ENCODE measurements around the gene SPOCK2.

Gene SPOCK2

DNA sequence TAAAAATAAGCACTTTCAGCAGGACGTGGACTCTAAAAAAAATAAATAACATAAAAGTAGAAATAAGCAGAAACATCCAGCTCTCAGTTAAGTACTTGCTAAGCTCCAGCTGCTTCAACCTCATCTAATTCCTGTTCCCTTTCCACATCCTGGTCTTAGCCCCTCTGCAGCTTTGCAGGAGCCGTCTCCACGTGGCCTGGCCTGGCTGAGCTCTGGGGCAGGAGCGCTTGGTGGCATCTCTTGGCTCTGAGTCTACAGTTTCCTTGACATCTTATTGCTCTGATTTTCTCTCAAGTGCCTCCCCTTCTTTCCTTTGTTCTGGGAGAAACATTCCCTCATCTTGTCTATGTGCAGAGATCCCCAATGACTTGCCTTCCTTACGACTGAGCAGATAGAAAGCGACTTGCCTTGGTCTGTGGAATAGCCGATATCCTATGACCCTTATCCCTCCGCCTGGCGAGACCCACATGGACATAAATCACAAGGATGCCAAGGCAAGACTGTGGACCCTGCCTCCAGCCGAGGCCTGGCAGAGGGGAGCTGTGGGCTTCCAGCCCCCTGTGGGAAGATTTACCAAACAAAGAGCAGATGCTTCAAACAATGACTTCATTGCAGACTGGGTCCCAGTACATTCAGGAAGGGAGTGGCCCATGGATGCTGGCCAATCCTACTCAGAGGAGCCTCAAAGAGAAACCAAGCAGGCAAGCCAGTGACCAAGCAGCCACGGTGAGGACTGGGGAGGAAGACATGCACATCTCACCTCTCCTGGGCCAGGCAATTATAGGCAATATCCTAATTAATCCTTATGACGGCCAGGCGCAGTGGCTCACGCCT, 61.9 kb downstream of the SPOCK2 start:
- no peak for DNase-seq

DNA sequence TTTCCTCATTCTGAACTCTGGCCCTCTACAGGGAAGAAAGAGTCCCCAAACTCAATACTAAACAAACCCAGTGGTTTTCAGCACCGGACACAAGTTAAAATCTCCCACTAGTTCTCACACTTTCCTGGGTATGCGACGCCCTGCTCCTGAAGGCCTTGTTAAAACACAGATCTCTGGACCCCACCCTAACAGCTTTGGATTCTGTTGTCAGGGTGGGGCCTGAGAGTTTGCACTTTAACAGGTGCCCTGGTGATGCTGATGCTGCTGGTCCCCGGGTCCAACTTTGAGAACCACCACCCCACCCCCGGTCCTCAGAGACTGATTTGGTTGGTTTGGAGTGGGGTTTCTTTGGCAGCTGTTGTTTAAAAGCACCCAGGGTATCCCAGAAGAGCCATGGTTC, 62.5 kb downstream of the SPOCK2 start:
- DNase-seq, result no peak

DNA sequence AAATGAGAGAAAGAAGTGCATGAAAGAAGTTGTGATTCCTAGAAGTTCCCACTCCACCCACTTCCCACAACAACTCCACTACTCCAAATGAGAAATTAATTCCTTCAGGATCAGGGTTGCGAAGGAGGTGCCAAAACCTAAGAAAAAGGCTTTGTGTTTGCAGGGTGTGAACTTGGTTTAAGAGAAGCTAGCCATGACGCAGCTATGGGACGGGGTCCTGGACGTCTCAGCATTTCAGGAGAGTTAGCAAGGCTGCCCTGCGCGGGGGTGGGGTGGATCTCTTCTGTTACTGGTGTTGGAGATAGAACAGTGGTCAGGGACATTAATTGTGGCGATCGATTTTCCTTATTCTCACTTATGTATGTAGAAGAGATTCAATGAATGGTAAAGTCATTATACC, 63.0 kb downstream of the SPOCK2 start:
- DNase-seq, result no peak

DNA sequence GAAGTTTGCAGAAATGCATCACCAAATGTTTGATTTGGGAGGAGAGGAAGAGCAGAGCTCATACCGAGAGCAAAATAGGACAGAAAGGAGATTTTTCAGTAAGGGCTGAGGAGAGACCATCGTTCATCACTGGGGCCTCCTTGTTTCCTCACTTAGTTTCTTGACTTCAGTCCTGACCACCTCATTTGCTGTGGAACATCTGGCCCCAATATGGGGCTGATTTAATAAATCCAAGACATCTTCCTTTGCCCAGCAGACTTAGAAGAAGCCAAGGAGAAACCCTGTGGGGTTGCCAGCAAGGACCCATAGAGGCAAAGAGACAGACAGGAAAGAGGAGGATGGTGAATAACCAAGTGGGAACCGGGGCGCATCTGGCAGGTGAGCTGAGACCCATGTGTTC, 63.8 kb downstream of the SPOCK2 start:
- no peak for DNase-seq

DNA sequence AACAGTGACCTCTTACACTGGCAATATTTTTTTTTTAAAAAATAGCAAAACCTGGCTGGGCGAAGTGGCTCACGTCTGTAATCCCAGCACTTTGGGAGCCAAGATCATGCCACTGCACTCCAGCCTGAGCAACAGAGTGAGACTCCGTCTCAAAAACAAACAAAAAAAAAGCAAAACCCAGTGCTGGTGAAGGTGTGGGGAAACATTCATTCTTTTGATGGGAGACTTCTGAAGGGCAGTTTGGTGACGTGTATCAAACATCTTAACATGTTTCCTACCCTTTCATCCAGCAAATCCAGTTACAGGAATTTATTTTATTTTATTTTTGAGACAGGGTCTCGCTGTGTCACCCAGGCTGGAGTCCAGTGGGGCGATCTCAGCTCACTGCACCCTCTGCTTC, 66.1 kb downstream of the SPOCK2 start:
- DNase-seq, result no peak

DNA sequence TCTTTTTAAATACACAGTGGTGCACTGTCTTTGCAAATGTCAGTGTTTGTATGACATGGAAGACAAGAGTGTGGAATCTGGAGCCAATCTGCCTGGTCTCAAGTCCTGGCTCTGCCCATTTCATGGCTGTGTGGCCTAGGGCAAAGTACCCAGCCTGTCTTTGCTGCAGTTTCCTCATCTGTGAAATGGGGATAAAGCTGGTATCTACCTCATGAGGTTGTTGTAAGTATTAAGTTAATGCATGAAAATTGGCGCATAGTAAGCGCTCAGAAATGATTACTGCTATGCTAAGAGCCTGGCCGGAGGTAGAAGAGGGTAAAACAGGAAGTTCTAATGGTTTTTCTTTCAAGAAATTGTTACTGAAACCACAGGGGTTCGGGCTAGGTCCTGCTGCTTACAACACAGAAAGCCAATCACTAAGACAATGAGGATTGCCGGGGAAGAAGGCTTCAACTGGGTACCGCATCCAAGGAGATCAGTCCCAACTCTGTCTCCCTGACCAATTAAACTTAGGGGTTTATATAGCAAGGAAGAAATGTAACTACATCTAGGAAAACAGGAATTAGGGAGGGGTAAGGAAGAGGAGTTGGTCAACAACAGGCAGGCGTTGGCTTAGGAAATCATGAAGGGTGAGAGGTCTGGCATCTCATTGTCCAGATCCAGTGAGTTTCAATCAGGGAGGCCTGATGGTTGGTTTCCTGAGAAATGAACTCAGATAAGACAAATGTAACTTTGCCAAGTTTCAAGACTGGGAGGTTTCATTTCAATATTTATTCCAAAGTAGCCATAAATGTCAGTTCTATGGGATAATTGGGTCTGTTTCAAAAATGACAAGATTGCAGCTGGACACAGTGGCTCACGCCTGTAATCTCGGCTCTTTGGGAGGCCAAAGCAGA, 67.2 kb downstream of the SPOCK2 start:
- no peak for DNase-seq

DNA sequence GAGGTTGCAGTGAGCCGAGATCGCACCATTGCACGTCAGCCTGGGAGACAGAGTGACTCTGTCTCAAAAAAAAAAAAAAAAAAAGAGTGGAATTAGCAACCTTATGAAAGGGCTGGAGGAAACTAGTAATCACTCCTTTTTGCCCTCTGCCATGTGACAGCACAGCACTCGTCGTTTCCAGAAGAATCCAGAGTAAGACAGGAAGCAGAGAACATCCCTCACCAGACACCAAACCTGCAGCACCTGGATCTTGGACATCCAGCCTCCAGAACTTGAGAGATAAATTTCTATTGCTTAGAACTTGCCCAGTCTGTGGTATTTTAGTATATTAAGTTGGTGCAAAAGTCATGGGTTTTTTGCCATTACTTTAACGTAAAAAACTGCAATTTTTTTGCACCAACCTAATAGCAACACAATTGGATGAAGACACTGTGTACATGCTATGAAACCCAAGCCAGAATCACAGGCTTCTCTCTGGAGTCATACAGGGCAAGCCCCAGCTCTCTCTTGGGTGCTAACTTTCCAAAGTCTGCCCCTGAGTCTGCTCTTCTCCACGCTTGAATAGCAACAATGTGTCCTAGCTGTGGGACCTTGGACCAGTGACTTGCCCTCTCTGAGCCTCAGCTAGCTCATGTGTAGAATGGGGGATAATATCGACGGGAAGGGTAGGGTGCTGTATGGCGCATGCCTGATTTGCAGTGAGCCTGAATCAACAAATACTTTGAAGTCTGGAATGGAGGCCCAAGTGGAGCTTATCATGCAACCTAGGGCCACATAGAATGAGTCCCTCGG, 69.1 kb downstream of the SPOCK2 start:
- DNase-seq, result no peak

DNA sequence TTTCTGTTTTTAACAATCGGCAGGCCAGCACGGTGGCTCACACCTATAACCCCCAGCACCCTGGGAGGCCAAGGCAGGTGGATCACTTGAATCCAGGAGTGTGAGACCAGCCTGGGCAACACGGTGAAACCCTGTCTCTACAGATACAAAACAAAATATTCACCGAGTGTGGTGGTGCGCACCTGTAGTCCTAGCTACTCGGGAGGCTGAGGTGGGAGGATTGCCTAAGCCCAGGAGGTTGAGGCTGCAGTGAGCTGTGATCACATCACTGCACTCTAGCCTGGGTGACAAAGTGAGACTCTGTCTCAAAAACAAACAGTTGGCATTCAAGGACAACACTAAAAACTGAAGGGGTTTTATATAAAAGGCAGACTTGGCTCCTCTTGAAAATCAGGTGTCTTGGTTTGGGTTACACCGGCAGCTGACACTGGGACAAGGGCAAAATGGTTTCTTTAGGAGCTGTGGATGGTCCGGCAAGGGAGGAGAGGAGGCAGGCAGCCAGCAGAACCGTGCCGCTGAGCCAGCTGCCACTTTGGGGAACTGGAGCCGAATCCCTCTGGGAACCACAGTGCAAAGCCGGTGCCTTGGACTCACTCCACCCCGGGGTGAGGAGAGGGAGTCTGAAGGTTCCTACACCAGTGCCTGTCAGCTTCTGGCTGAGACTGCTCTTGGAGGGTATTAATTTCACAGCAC, 71.6 kb downstream of the SPOCK2 start:
- DNase-seq, result no peak

DNA sequence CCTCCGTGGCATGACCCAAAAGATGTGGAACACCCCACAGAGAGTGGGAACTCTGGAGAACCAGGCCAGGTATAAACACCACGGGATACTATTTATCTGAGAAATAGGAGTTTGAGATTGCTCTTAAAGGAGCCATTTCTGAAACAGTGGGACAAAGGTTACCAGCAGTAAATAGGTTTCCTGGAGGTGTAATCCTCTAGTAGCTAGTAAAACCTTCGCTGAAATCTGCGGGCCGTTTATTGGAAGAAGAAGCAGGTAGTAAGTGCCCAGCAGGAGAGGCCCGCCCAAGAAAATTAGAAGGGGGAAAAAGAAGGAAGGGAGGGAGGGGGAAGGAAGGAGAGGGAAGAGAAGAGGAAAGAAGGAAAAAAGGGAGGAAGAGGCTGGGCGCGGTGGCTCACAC, 72.5 kb downstream of the SPOCK2 start:
- no peak for DNase-seq

DNA sequence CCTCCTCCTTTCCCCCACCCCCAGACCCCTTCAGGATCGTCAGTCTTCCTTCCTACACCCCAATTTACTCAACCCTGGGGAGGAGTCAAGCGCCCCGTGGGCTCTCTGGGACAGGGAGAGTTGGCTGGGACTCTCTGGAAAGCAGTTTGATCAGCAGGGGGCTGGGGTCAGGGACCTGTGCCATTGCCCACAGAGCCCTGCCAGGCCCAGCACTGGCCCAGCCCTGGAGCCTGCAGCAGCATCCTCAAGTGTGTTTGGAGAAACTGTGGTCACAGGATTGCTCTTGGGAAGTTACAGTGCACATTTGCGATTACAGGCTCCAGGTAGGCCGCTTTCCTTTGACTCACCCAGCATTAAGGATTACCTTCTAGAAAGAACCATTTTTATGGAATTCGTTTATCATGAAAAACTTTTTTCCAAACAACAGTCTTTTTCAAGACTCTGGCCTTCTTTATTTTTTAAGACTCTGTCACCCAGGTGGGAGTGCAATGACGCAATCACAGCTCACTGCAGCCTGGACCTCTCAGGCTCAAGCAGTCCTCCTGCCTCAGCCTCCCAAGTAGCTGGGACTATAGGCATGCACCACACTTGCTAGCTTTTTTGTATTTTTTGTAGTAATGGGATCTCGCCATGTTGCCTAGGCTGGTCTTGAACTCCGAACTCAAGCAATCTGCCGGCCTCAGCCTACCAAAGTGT, 73.4 kb downstream of the SPOCK2 start:
- no peak for DNase-seq

DNA sequence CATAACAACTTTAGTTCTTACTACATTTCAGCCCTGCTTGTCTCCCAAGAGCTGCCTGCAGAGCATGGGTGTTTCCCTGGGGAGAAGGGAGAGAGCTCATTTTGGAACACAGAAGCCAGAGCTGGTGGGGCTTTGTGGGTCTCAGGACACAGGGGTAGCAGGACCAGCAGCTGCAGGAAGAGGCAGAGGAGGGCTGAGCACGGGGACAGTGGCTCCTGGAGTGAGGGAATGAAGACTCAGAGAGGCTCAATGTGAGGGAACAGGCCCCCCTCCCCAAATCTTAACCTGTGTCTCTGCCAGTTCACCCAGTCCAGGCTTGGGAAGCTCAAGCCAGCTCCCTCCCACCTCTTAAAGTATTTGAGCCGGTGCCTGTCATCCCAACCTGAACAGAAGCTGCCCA, 74.2 kb downstream of the SPOCK2 start:
- no peak for DNase-seq

DNA sequence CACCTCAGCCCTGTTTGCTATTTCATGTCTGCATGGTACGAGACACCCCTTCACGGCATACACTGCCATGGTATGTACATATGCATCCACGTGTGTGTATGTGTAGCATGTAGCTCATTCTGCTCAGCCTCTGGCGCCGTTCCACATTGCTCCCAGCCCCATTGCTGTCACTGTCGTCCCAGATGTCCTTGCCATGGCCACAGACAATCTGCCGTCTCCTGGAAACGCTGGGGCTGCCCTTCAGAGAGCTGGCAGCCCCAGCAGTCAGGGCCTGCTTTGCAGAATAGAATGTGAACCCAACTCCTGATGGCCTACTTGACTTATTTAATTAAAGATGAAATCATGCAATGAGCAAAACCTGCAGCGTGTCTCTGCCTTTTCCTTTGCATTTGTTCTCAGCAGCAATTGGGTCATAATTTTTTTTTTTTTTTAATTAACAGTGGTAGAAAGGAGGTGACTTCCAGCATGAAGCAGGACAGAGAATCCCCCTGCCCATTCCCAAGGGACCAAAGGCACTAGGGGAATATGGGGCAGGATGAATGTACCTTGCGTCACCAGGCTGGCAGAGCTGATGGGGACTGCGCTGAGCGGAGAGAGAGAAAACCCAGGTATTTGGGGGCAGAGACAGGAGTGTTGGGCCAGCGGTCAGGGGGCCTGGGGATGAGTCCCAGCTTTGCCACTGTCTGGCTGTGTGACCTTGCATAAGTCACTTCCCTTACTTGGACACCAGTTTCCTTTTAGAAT, 75.0 kb downstream of the SPOCK2 start:
- no peak for DNase-seq

DNA sequence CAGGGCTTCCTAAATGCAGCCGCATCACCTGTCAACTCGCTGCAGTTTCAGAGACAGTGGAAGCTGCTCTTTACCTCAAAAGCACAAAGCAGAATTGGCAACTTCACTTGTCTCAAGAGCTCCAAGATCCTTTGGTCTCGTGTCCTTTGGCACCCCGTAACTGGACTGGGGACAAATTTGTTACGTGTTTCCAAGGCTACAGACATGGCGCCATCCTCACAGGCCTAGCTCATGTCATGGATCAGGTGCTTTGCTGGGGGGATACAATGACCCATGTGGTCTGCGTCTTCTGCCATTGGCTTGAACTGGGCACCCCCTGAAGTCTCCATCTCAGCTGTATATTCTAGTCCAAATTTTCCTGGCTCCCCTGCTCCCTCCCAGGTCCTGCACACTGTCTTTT, 75.6 kb downstream of the SPOCK2 start:
- DNase-seq, result no peak

DNA sequence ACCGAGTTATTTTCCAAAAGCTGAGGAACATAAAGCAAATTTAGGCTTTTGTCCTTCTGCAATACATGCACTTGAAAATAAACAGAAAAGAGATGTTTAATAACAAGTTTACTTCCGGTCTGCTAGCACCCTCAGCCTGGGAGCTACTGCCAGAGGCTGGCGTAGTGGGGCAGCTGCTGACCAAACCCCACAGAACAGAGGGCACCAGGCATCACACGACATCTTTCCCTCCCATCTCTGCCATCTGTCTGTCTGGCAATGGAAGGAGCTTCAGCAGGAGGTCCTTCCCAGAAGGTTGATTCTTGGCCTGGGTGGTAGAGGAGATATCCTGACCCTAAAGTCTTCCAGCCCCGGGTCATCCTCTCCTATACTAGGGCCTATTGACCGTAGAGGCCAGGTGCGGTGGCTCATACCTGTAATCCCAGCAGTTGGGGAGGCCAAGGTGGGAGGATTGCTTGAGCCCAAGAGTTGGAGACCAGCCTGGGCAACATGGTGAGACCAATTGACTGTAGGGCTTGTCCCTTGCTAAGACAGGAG, 76.3 kb downstream of the SPOCK2 start:
- DNase-seq, result no peak

DNA sequence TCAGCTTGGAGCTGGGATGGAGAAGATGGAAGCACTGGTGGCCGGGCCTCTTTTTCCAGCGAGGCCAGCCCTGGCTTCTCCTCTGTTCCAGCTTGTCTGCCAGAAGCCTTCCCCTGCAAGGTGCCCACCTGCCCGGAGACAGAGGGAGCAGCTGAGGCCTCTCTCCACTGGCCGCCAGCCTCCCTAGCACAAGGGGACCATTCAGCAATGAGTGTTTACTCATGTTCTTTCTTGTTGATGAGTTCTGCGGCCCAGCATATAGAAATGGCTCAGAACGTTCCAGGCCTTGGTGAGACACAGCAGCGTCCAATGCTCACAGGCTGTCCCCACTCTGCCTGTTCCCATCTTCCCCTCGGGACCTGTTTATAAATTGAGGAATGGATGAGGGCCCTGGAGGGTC, 76.9 kb downstream of the SPOCK2 start:
- DNase-seq, result no peak

DNA sequence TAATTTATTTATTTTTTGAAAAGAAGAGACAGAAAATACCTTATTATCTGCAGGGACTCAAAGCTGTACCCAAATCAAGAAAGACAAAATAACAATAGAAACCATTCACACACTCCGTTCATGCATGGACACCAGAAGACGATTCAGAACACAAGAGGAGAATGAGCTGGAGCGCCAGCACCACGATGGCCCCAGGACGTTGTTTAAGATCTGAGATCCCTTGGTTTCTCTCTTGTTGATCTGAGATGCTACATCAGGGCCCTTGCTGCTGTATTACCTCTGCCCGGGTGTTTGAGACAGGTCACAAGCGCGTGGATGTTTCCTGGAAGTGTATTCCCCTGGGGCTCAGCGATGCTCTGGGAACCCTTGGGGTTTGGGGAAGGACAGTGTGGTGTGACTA, 77.3 kb downstream of the SPOCK2 start:
- DNase-seq, result no peak

DNA sequence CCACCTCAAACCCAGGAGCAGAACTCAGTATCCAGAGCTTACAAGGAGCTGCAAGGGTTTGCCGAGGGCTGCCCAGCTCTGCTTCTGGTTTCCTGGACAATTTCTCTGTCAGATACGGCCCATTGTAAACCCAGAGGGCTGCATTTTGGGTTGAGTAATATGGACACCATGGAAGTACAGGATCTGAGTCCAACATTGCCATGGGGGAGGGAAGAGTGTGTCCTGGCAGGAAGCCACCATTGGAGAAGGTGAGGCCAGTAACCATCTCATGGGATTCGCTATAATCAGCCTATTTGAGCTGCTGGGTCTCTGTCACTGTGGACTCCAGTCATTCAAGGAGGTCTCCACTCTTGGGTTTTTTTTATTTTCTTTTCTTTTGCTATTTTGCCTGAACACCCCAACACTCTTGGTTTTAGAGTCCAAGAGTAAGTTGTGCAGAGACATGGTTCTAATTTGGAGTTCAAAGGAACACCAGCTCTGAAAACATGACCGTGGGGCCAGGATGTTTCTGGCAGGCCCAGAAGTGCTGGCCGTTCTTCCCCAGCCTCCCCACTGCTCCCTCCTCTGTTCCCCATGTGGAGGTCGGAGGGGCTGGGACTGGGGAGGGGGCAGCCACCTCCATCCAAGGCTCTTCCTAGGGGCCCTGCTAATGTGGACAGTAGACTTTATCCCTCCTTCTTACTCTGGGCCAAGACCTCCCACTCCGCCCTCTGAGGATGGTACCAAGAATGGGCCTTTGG, 77.9 kb downstream of the SPOCK2 start:
- no peak for DNase-seq

DNA sequence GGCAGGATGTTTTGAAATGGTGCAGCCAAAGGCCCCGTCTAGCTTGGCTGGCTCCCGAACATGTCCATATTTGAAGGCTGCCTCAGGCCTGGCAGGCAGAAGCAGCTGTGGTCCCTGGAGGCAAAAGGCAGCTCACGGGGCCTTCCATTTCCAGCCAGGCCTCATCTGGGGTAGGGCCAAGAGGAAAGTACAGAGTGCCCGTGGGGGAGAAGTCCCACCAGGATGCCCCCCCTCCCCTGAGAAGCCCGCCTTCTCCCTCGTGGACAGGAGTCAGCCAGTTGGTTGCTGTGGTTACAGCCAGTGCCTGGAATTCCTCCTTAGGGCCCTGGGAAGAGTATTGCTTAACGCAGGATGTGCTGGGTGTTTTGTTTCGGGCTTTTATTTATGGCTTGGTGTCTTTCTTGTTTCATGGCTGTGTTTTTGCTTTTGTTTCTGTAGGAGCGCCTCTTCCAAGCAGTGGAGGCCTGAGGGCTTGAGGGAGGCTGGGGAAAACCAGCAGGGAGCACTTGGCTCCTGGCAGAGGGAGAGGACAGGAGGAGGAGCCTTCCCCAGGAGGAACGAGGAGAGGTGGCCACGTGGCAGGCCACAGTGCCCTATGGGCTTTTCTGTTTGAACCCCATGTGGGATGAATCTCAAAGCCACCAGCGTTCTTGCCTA, 78.8 kb downstream of the SPOCK2 start:
- DNase-seq, result no peak

DNA sequence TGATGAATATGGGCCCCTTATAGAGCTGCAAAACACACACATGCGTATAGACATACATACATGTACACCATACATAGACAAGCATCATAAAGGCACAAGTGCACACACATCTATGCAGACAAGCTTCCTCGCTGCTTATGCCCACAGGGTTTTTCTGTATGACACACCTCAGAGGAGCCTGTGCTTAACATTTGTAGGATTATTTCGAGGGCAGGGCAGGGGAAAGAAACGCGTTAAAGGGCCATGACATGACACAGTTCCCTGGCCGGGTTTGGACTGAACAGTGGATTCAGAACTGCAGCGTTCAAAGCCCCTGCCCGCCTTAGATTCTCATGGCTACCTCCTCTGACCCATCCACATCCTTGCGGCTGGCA, 79.3 kb downstream of the SPOCK2 start:
- no peak for DNase-seq

Measured in activated CD4-positive, alpha-beta T cell treated with anti-CD3 and anti-CD28 coated beads for 1 hour (primary cell).